Lower leg skin (tissue), 4 donors: ENCODE results near the gene PDE7B. TPM values are rescaled to one million over a fixed set of nuclear protein-coding genes. Genes with fewer than 3 reads are reported as not detected.

Source experiments
- DNase-seq, 2 donors: peaks; one replicate each; pipeline ENCODE4 v3.0.0-alpha.2; 2019; ENCODE audit warnings: low spot score in 2 of 2
- H3K4me3 ChIP-seq: fragments of 200-600 bp; sonication (generic); 2 replicates; pipeline ENCODE4 v1.5.1; 2017; ENCODE audit warnings: mild to moderate bottlenecking, low read depth; ENCODE audit not compliant: poor library complexity, severe bottlenecking
- POLR2A ChIP-seq, 2 donors: fragments of 450-650 bp; IDR thresholded peaks; one replicate each; pipeline ENCODE4 v1.6.1; 2016 to 2017; ENCODE audit warnings: antibody characterized with exemption in 2 of 2, mild to moderate bottlenecking in 1 of 2, moderate library complexity in 1 of 2
- WGBS, 2 donors: methylation state at CpG; one replicate each; pipeline ENCODE4 v1.1.5; 2018; 5-methylcytosine and 5-hydroxymethylcytosine counted together
- intact Hi-C: fragments of 100-400 bp; cut with DNase I; formaldehyde crosslinking; loops from one replicate; pipeline ENCODE4 v1.15.0; 2023; ENCODE audit warnings: low total_unique reads
- total RNA-seq, 4 donors: library from RNA; depleted of rRNA; stranded (reverse); fragments of >200 nt; gene quantifications; one replicate each; pipeline ENCODE4 v1.1.0, GENCODE V29; 2016
- TF ChIP-seq, protein P1 (sequence below), 3 donors: fragments of 450-650 bp; IDR thresholded peaks; one replicate each; pipeline ENCODE4 v1.5.1; 2016; ENCODE audit warnings: antibody characterized with exemption in 3 of 3, mild to moderate bottlenecking in 3 of 3, moderate library complexity in 2 of 3

Gene PDE7B
- total RNA-seq, 4 donors from 2014 or later: 0.30 to 1.5 (median 0.89) TPM

DNA sequence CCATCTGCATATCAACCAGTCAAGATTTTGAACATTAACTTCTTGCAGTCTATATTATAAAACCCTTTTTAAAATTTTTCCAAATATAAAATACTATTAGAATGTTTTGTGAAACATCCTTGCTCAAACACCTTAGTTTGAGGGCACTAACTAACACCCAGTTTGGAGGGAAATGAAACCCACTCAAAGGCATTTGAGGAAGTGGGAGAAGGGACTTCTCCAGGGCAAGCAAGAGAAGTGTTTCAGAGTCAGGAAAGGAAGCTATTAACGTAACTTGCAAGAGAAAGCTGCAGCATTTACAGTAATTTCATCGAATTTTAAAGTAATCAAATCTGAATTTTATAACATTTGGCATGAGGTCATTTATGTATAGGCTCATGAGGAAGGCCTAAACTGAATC lies 377.3 kb downstream of the PDE7B start:
- TF ChIP-seq, protein P1, sequence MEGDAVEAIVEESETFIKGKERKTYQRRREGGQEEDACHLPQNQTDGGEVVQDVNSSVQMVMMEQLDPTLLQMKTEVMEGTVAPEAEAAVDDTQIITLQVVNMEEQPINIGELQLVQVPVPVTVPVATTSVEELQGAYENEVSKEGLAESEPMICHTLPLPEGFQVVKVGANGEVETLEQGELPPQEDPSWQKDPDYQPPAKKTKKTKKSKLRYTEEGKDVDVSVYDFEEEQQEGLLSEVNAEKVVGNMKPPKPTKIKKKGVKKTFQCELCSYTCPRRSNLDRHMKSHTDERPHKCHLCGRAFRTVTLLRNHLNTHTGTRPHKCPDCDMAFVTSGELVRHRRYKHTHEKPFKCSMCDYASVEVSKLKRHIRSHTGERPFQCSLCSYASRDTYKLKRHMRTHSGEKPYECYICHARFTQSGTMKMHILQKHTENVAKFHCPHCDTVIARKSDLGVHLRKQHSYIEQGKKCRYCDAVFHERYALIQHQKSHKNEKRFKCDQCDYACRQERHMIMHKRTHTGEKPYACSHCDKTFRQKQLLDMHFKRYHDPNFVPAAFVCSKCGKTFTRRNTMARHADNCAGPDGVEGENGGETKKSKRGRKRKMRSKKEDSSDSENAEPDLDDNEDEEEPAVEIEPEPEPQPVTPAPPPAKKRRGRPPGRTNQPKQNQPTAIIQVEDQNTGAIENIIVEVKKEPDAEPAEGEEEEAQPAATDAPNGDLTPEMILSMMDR (IDR thresholded peaks at IDR 0.05): no peak
- no peak for TF ChIP-seq POLR2A (IDR thresholded peaks at IDR 0.05)
- WGBS, 2 donors: 78 to 81% methylated on average over 2 of the region's 2 CpGs
- intact Hi-C loops: loop anchor here (10.0 kb wide), 1 partner anchor 694 kb away; no protein-coding TSS in a partner anchor

DNA sequence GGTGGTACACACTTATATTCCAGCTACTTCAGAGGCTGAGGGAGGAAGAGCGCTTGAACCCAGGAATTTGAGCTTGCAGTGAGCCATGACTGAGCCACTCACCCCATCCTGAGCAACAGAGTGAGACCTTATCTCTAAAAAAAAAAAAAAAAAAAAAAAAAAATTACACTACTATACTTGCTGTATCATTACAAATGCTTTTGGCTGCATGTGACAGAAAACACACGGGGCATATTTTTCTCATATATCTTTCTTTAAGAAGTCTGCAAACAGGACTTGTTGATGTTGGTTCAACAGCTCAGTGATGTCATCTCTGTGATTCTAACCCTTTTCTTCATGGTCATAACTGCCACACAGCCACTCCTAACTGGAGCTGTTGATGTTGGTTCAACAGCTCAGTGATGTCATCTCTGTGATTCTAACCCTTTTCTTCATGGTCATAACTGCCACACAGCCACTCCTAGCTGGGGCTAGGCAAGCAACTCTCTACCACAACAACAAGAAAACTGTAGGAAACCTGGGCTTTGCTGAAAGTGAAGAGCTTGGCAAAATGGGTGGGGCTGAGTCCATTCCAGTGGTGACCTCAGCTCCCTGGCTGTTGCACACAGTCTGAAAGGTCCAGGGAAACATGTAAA lies 378.8 kb downstream of the PDE7B start:
- intact Hi-C loops: no loop called here
- WGBS, 2 donors: 82 to 93% methylated on average over 2 of the region's 2 CpGs
- TF ChIP-seq, protein P1 (IDR thresholded peaks at IDR 0.05): no peak
- no peak for TF ChIP-seq POLR2A (IDR thresholded peaks at IDR 0.05)
- no peak for DNase-seq
- H3K4me3 ChIP-seq: no peak overlapping the region

More for the DNA sequence above, 377.3 kb downstream of the PDE7B start:
- DNase-seq: no peak
- H3K4me3 ChIP-seq: no peak overlapping the region

DNA sequence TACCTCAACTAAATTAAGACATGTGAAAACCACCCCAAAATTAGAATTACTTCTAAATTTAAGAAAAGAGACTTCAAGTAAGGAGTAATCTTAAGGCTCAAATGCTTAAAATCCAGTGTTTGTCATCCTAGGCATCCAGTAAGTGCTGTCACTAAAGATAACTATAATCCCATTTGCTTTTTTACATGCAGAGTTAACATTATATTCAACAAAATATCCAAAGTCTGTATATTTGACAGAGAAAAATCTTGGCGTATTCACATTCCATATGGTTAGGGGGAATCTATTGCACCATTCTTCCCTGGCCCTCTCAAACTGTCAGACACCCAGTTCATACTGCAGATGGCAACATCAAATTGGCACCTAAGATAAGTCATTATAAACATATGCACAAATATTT lies 381.2 kb downstream of the PDE7B start:
- WGBS, 2 donors: 98 to 100% methylated on average over 1 of the region's 1 CpG
- TF ChIP-seq POLR2A (IDR thresholded peaks at IDR 0.05): no peak
- TF ChIP-seq, protein P1 (IDR thresholded peaks at IDR 0.05): no peak
- intact Hi-C loops: no loop called here
- H3K4me3 ChIP-seq: no peak overlapping the region
- no peak for DNase-seq

DNA sequence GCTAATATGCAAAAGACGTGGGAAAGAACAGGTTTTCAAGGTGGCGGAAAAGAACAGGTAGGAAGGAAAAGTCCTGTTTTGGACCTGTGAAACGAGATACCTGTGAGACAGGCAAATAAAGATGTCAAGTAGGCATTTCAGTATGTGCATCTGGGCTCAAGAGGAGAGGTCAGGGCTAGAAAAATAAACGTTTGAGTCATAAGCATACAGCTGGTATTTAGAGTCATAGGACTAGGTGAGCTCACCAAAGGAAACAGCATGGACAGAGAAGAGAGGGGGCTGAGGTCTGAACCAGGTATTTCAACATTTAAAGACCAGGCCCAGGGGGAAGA lies 383.7 kb downstream of the PDE7B start:
- DNase-seq: no peak
- no peak overlapping the region for H3K4me3 ChIP-seq
- intact Hi-C loops: no loop called here
- no peak for TF ChIP-seq POLR2A (IDR thresholded peaks at IDR 0.05)
- TF ChIP-seq, protein P1 (IDR thresholded peaks at IDR 0.05): no peak
- 84 to 90% methylated on average over 4 of the region's 4 CpGs for WGBS, 2 donors

DNA sequence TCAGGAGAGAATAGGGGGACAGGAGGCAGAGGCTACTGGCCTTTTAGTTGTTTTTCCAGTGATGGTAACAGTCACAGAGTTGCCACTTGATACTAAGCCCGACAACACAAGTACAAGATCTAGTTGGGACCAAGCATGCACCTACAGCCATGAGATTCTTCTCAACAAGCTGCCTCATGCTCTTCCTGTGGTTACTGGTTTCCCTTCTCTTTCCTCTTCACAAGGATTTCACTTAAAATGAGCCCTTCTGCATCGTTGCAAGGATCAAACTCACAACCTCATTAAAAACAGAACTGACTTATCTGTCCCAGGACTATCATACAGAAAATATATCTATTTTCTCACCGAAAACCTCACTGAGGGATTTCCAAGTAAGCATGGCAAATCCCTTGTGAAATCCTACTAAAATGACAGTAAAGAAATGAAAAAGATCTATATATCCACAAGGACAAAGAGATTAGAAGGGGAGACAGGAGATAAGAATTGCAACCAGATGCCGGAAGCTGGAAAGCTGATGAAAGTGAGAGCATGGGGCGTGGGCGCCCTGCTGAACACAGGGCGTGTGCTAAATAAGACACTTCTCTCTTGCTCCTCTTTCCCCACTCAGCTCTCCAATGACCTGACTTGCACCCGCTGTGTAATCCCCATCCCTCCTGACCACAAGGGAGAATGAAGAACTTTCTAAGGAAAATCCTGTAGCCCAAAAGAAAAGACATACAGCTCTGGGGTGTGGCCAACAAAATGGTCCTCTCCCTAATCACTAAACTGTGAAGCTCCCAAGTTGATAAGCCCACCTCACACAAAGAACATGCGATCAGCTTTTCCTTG lies 385.2 kb downstream of the PDE7B start:
- WGBS, 2 donors: 59 to 75% methylated on average over 9 of the region's 9 CpGs
- no peak for TF ChIP-seq POLR2A (IDR thresholded peaks at IDR 0.05)
- TF ChIP-seq, protein P1 (IDR thresholded peaks at IDR 0.05): no peak
- intact Hi-C loops: no loop called here
- no peak overlapping the region for H3K4me3 ChIP-seq
- DNase-seq: no peak
